ENCODE data around the gene CD274.

GRCh38 chr9:5502553-5502952, 52.2 kb downstream of the CD274 start:
- TF ChIP-seq CTCF (IDR thresholded peaks at IDR 0.05; ENCODE audit: control extremely low read depth in 1 of 3, insufficient read depth in 1 of 3, low read depth in 1 of 3, low read length in 3 of 3) (no peak), POLR2AphosphoS5 (IDR thresholded peaks at IDR 0.05; ENCODE audit: low read depth, low read length) (no peak), MAFK (IDR thresholded peaks at IDR 0.05; ENCODE audit: low read depth, low read length) (no peak), EZH2 (IDR thresholded peaks at IDR 0.05; ENCODE audit: low read depth, low read length, severe bottlenecking) (no peak), POLR2A (IDR thresholded peaks at IDR 0.05; ENCODE audit: control extremely low read depth in 1 of 2, low read depth in 2 of 2, low read length in 2 of 2) (no peak), HDAC2 (IDR thresholded peaks at IDR 0.05; ENCODE audit: borderline replicate concordance in 1 of 2, low read depth in 2 of 2, low read length in 2 of 2) (no peak), RBBP5 (IDR thresholded peaks at IDR 0.05; ENCODE audit: borderline replicate concordance, low read depth, low read length) (no peak), TCF12 (IDR thresholded peaks at IDR 0.05; ENCODE audit: low read depth, low read length) (no peak)
- TF ChIP-seq, protein P1, sequence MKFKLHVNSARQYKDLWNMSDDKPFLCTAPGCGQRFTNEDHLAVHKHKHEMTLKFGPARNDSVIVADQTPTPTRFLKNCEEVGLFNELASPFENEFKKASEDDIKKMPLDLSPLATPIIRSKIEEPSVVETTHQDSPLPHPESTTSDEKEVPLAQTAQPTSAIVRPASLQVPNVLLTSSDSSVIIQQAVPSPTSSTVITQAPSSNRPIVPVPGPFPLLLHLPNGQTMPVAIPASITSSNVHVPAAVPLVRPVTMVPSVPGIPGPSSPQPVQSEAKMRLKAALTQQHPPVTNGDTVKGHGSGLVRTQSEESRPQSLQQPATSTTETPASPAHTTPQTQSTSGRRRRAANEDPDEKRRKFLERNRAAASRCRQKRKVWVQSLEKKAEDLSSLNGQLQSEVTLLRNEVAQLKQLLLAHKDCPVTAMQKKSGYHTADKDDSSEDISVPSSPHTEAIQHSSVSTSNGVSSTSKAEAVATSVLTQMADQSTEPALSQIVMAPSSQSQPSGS (IDR thresholded peaks at IDR 0.05; ENCODE audit: low read length): no peak
- TF ChIP-seq, protein P2, sequence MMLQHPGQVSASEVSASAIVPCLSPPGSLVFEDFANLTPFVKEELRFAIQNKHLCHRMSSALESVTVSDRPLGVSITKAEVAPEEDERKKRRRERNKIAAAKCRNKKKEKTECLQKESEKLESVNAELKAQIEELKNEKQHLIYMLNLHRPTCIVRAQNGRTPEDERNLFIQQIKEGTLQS (IDR thresholded peaks at IDR 0.05; ENCODE audit: insufficient read depth, low read depth, low read length): no peak
